HFFc6 (cell line): ENCODE data around the gene ADAM8. TPM values are rescaled to one million over a fixed set of nuclear protein-coding genes. Genes with fewer than 3 reads are reported as not detected.
A peak's percentile ranks its signal among the peaks of the same experiment; 100 is the strongest.

Source experiments
- DNase-seq: peaks from one replicate; pipeline ENCODE4 v3.0.0-alpha.2; 2018
- H3K27ac Mint-ChIP-seq: 2 replicates; pipeline ENCODE4 v1.8.0; 2020; ENCODE audit warnings: mild to moderate bottlenecking, mixed read lengths
- H3K27me3 Mint-ChIP-seq: 2 replicates; pipeline ENCODE4 v1.8.0; 2021; ENCODE audit warnings: mild to moderate bottlenecking, moderate library complexity, mixed read lengths; ENCODE audit not compliant: insufficient read depth
- H3K36me3 Mint-ChIP-seq: 2 replicates; pipeline ENCODE4 v1.8.0; 2021; ENCODE audit warnings: low read depth, mixed read lengths
- H3K4me1 Mint-ChIP-seq: 2 replicates; pipeline ENCODE4 v1.8.0; 2020; ENCODE audit warnings: low read depth, mixed read lengths
- H3K4me3 Mint-ChIP-seq: 2 replicates; pipeline ENCODE4 v1.8.0; 2020; ENCODE audit warnings: mild to moderate bottlenecking, moderate library complexity, mixed read lengths
- H3K9me3 Mint-ChIP-seq: 2 replicates; pipeline ENCODE4 v1.8.0; 2020; ENCODE audit warnings: mild to moderate bottlenecking, mixed read lengths
- total RNA-seq, 6 experiments: library from RNA; stranded (reverse); fragmentation: NEBNext Ultra II Directional; extraction: Animal tissue kit (Norgen Biotek cat#: 25700); gene quantifications; 2 replicates in 1 of 6; 3 replicates in 5 of 6; pipeline ENCODE4 v1.2.3, GENCODE V29; 2021
- TF ChIP-seq, protein P1 (sequence below): fragments of 200-600 bp; sonication (generic); IDR thresholded peaks from 2 replicates; pipeline ENCODE4 v1.5.0; 2021; ENCODE audit warnings: antibody characterized with exemption, mild to moderate bottlenecking

The ADAM8 gene
- total RNA-seq, 6 experiments from 2014 or later: 0.99 to 2.9 (median 1.2) TPM

GRCh38 chr10:133262696-133263095 is 14.0 kb downstream of the ADAM8 start:
- no peaks in the 10 kb centered on the region for H3K36me3 Mint-ChIP-seq
- TF ChIP-seq, protein P1, sequence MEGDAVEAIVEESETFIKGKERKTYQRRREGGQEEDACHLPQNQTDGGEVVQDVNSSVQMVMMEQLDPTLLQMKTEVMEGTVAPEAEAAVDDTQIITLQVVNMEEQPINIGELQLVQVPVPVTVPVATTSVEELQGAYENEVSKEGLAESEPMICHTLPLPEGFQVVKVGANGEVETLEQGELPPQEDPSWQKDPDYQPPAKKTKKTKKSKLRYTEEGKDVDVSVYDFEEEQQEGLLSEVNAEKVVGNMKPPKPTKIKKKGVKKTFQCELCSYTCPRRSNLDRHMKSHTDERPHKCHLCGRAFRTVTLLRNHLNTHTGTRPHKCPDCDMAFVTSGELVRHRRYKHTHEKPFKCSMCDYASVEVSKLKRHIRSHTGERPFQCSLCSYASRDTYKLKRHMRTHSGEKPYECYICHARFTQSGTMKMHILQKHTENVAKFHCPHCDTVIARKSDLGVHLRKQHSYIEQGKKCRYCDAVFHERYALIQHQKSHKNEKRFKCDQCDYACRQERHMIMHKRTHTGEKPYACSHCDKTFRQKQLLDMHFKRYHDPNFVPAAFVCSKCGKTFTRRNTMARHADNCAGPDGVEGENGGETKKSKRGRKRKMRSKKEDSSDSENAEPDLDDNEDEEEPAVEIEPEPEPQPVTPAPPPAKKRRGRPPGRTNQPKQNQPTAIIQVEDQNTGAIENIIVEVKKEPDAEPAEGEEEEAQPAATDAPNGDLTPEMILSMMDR: no peak
- H3K9me3 Mint-ChIP-seq: no peaks in the 10 kb centered on the region
- H3K4me1 Mint-ChIP-seq: peaks cover 29% of the 10 kb centered on the region
- no peak overlapping the region for H3K27ac Mint-ChIP-seq
- peak overlapping the region; percentile 69; the same call in 1 of the 2 replicates for H3K4me3 Mint-ChIP-seq
- DNase-seq: no peak
- H3K27me3 Mint-ChIP-seq: peaks cover 4% of the 10 kb centered on the region; the same call in 1 of the 2 replicates

- H3K36me3 Mint-ChIP-seq: no peaks in the 10 kb centered on the region
- H3K4me1 Mint-ChIP-seq: peaks cover 36% of the 10 kb centered on the region
- peaks cover 7% of the 10 kb centered on the region; the same call in 1 of the 2 replicates for H3K27me3 Mint-ChIP-seq
- H3K9me3 Mint-ChIP-seq: no peaks in the 10 kb centered on the region
- peak; percentile 66 for DNase-seq
- TF ChIP-seq, protein P1: no peak
- peak overlapping the region; percentile 82 for H3K4me3 Mint-ChIP-seq
- peak overlapping the region; percentile 80 for H3K27ac Mint-ChIP-seq
Observed at GRCh38 chr10:133261726-133262325, 14.8 kb downstream of the ADAM8 start.

- peaks cover 36% of the 10 kb centered on the region for H3K4me1 Mint-ChIP-seq
- TF ChIP-seq, protein P1: no peak; the same call in 1 of the 2 replicates
- no peaks in the 10 kb centered on the region for H3K9me3 Mint-ChIP-seq
- H3K27ac Mint-ChIP-seq: peak overlapping the region; percentile 80
- H3K27me3 Mint-ChIP-seq: peaks cover 7% of the 10 kb centered on the region; the same call in 1 of the 2 replicates
- DNase-seq: no peak
- H3K4me3 Mint-ChIP-seq: peak overlapping the region; percentile 82
- H3K36me3 Mint-ChIP-seq: no peaks in the 10 kb centered on the region
Observed at GRCh38 chr10:133260895-133261725, 15.6 kb downstream of the ADAM8 start.

DNA sequence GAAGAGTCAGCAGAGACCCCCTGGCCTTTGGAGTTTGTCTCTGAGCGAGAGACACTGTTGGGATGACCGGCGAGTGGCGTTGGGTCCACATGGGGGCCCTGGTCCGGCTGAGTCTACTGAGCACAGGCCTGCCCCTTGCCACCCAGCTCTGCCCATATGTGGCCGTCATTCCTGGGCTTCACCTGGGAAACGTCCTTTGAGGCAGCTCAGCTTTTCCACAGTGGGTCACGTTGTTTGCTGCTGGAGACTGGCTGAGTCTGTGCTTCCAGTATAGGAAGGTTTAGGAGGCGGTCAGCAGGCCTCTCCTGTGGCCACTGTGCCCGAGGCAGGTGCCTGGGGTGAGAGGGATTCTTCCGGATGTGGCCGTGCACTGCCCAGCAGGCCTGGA is 17.1 kb downstream of the ADAM8 start:
- Mint-ChIP-seq H3K4me1 (peaks cover 36% of the 10 kb centered on the region), H3K36me3 (no peaks in the 10 kb centered on the region)

GRCh38 chr10:133258818-133259601 is 17.7 kb downstream of the ADAM8 start:
- peaks cover 7% of the 10 kb centered on the region; the same call in 1 of the 2 replicates for H3K27me3 Mint-ChIP-seq
- peak overlapping the region; percentile 59 for H3K4me3 Mint-ChIP-seq
- peak; percentile 99 for DNase-seq
- TF ChIP-seq, protein P1: no peak
- peaks cover 32% of the 10 kb centered on the region for H3K4me1 Mint-ChIP-seq
- H3K9me3 Mint-ChIP-seq: no peaks in the 10 kb centered on the region
- H3K27ac Mint-ChIP-seq: peak overlapping the region; percentile 97
- no peaks in the 10 kb centered on the region for H3K36me3 Mint-ChIP-seq

More for the DNA sequence above, 17.1 kb downstream of the ADAM8 start:
- TF ChIP-seq, protein P1: no peak
- H3K27me3 Mint-ChIP-seq: peaks cover 7% of the 10 kb centered on the region; the same call in 1 of the 2 replicates
- peak overlapping the region; percentile 59 for H3K4me3 Mint-ChIP-seq
- H3K27ac Mint-ChIP-seq: peak overlapping the region; percentile 97
- DNase-seq: no peak
- H3K9me3 Mint-ChIP-seq: no peaks in the 10 kb centered on the region
